Loucy (cell line): ENCODE measurements around the gene FBXW10B.
"Not testable (repeated sequence)": the region's sequence is repeated elsewhere in the genome, so short reads cannot be mapped to it uniquely, and the experiment has no call there.

Experiments used
- H2AFZ ChIP-seq: fragments of 200-600 bp; sonication (generic); 2 replicates; pipeline ENCODE4 v1.6.0; 2016; ENCODE audit warnings: antibody characterized with exemption, mild to moderate bottlenecking, low read length, moderate library complexity
- H3F3A ChIP-seq: fragments of 200-600 bp; 2 replicates; pipeline ENCODE4 v1.6.0; 2016; ENCODE audit warnings: antibody characterized with exemption, low read depth, mild to moderate bottlenecking
- H3K27me3 ChIP-seq: fragments of 200-600 bp; sonication (generic); 2 replicates; pipeline ENCODE4 v1.6.1; 2014; ENCODE audit warnings: low read length, mild to moderate bottlenecking; ENCODE audit not compliant: insufficient read depth, poor library complexity, severe bottlenecking
- H3K36me3 ChIP-seq: fragments of 200-600 bp; sonication (generic); 2 replicates; pipeline ENCODE4 v1.6.1; 2016; ENCODE audit warnings: low read length; ENCODE audit not compliant: insufficient read depth
- H3K4me1 ChIP-seq: fragments of 200-600 bp; sonication (generic); 2 replicates; pipeline ENCODE4 v1.5.1; 2014; ENCODE audit warnings: low read length, mild to moderate bottlenecking; ENCODE audit not compliant: insufficient read depth, poor library complexity, severe bottlenecking
- H3K4me2 ChIP-seq: fragments of 200-600 bp; sonication (generic); 2 replicates; pipeline ENCODE4 v1.6.0; 2014; ENCODE audit warnings: antibody characterized with exemption, low read length, low read depth, mild to moderate bottlenecking; ENCODE audit not compliant: poor library complexity, severe bottlenecking
- H3K4me3 ChIP-seq: fragments of 200-600 bp; sonication (generic); 2 replicates; pipeline ENCODE4 v1.5.1; 2014; ENCODE audit warnings: low read length, mild to moderate bottlenecking, mixed read lengths; ENCODE audit not compliant: poor library complexity, severe bottlenecking
- H3K79me2 ChIP-seq: fragments of 200-600 bp; sonication (generic); 2 replicates; pipeline ENCODE4 v1.6.1; 2014; ENCODE audit warnings: low read length; ENCODE audit not compliant: insufficient read depth
- H3K9ac ChIP-seq: fragments of 200-600 bp; sonication (generic); 2 replicates; pipeline ENCODE4 v1.6.0; 2014; ENCODE audit warnings: mild to moderate bottlenecking, low read depth, low read length, moderate library complexity; ENCODE audit not compliant: poor library complexity, severe bottlenecking
- H3K9me2 ChIP-seq: fragments of 200-600 bp; sonication (generic); replicated peaks from 2 replicates; pipeline ENCODE4 v1.6.1; 2016; ENCODE audit warnings: low read depth, low read length, mixed read lengths
- H3K9me3 ChIP-seq: fragments of 200-600 bp; sonication (generic); 2 replicates; pipeline ENCODE4 v1.6.1; 2014; ENCODE audit warnings: mild to moderate bottlenecking, antibody characterized with exemption, low read length, low read depth; ENCODE audit not compliant: insufficient read depth
- H4K20me1 ChIP-seq: fragments of 200-600 bp; sonication (generic); 2 replicates; pipeline ENCODE4 v1.6.0; 2014; ENCODE audit warnings: antibody characterized with exemption, low read length, mild to moderate bottlenecking; ENCODE audit not compliant: insufficient read depth, poor library complexity, severe bottlenecking

FBXW10B gene

GRCh38 chr17:15581462-15581861 is 38.0 kb downstream of the FBXW10B start:
- not testable (repeated sequence) for H3K4me1 ChIP-seq, H4K20me1 ChIP-seq, H2AFZ ChIP-seq, H3K9ac ChIP-seq, H3K4me3 ChIP-seq, H3K79me2 ChIP-seq, H3K4me2 ChIP-seq, H3F3A ChIP-seq, H3K36me3 ChIP-seq, H3K9me3 ChIP-seq, H3K9me2 ChIP-seq
- peaks cover 39% of the 10 kb centered on the region for H3K27me3 ChIP-seq

GRCh38 chr17:15576848-15577247 is 42.7 kb downstream of the FBXW10B start:
- H4K20me1 ChIP-seq, H3K4me1 ChIP-seq, H3K27me3 ChIP-seq, H3K9me3 ChIP-seq, H2AFZ ChIP-seq, H3K36me3 ChIP-seq, H3K79me2 ChIP-seq, H3F3A ChIP-seq, H3K9me2 ChIP-seq, H3K9ac ChIP-seq, H3K4me3 ChIP-seq, H3K4me2 ChIP-seq: not testable (repeated sequence)

GRCh38 chr17:15574660-15575059 is 44.8 kb downstream of the FBXW10B start:
- H4K20me1 ChIP-seq, H3K27me3 ChIP-seq, H2AFZ ChIP-seq, H3K79me2 ChIP-seq, H3K9me3 ChIP-seq, H3K4me2 ChIP-seq, H3K4me3 ChIP-seq, H3K36me3 ChIP-seq, H3F3A ChIP-seq, H3K9ac ChIP-seq, H3K4me1 ChIP-seq, H3K9me2 ChIP-seq: not testable (repeated sequence)

GRCh38 chr17:15573870-15574269 is 45.6 kb downstream of the FBXW10B start:
- H3K4me3 ChIP-seq, H3K9me3 ChIP-seq, H4K20me1 ChIP-seq, H3F3A ChIP-seq, H3K4me2 ChIP-seq, H3K27me3 ChIP-seq, H3K36me3 ChIP-seq, H3K9ac ChIP-seq, H2AFZ ChIP-seq, H3K4me1 ChIP-seq, H3K79me2 ChIP-seq, H3K9me2 ChIP-seq: not testable (repeated sequence)
